Pancreas (tissue), 10 donors: ENCODE results near the gene CNPY4. TPM values are rescaled to one million over a fixed set of nuclear protein-coding genes. Genes with fewer than 3 reads are reported as not detected.

ENCODE experiments used
- ATAC-seq, 4 donors: fragments of 200-7000 bp; cut with Tn5 transposase; one replicate each; pipeline versions ENCODE4 v1.8.0 to v1.9.1; 2020; ENCODE audit warnings: mild to moderate bottlenecking in 4 of 4, moderate library complexity in 4 of 4
- DNase-seq, 6 donors: peaks; one replicate each; pipeline ENCODE4 v3.0.0-alpha.2; 2020
- FAIRE-seq: peaks from 2 replicates; lab custom pipeline; 2012; peaks lifted over from hg19 to GRCh38; lab: Jason Lieb, UNC
- H3K27ac ChIP-seq, 4 donors: fragments of 200-600 bp; sonication (generic); 1 replicate in 3 of 4; 2 replicates in 1 of 4; pipeline versions ENCODE4 v1.5.0 to v1.8.0; 2020
- H3K27me3 ChIP-seq, 4 donors: fragments of 200-600 bp; one replicate each; pipeline ENCODE4 v1.8.0; 2021
- H3K36me3 ChIP-seq, 3 donors: fragments of 200-600 bp; sonication (generic) in 1 of 3; one replicate each; pipeline versions ENCODE4 v1.5.0 to v1.8.0; 2020 to 2021
- H3K4me1 ChIP-seq, 3 donors: fragments of 200-600 bp; one replicate each; pipeline ENCODE4 v1.8.0; 2021
- H3K4me3 ChIP-seq, 4 donors: fragments of 200-600 bp; sonication (generic) in 2 of 4; one replicate each; pipeline versions ENCODE4 v1.5.0 to v1.8.0; 2020 to 2021
- H3K9me3 ChIP-seq, 4 donors: fragments of 200-600 bp; one replicate each; pipeline ENCODE4 v1.8.0; 2021
- whole genome bisulfite sequencing, 2 donors: extraction: QIAGEN DNeasy Blood & Tissue Kit; methylation state at CpG; one replicate each; pipeline ENCODE4 v1.1.7; 2013; 5-methylcytosine and 5-hydroxymethylcytosine counted together
- intact Hi-C, 3 donors: fragments of 100-400 bp; cut with DNase I; formaldehyde crosslinking; loops; one replicate each; pipeline versions ENCODE4 v1.11.1 to v1.14.2; 2022
- microRNA-seq, 2 donors: library from miRNA; unstranded; fragments of <30 nt; microRNA quantifications; one replicate each; pipeline versions ENCODE4 to v1.1.0, GENCODE V29; 2019 to 2020
- polyA plus RNA-seq, 2 donors: library from polyadenylated mRNA; stranded (reverse); fragments of 200-250 nt; gene quantifications; one replicate each; pipeline ENCODE4 v1.2.3, GENCODE V29; 2013
- total RNA-seq, 6 donors: library from RNA; stranded (reverse); fragmentation: NEBNext Ultra II Directional in 4 of 6; extraction: Animal tissue kit (Norgen Biotek cat#: 25700) in 4 of 6; gene quantifications; one replicate each; pipeline versions ENCODE4 v1.2.1 to v1.2.4, GENCODE V29; 2021 to 2023
- TF ChIP-seq, protein P1 (sequence below), 4 donors: fragments of 200-600 bp; sonication (generic) in 3 of 4; IDR thresholded peaks; one replicate each; pipeline versions ENCODE4 v1.5.0 to v1.8.0; 2021; ENCODE audit warnings: antibody characterized with exemption in 4 of 4
- donor health status: healthy with polysubstance abuse.
- donor health status: DM: no; HTN: no; CAD: no; lungs with moderate emphysema.
- donor health status: DM: no; HTN: no; CAD: no.
- donor health status: control.
- donor health status: control.
- donor health status: Bipolar disorder and iron deficiency.
- donor health status: DM: yes; HTN: yes; CAD: no.
- donor health status: DM: no; HTN: no; CAD: no.
- donor health status: DM: no; HTN: no; CAD: no.
- donor health status: DM: yes; HTN: yes; CAD: no.

Gene CNPY4
- total and polyA plus RNA-seq, 8 donors, result 1.8 to 10.8 (median 3.8) TPM

DNA sequence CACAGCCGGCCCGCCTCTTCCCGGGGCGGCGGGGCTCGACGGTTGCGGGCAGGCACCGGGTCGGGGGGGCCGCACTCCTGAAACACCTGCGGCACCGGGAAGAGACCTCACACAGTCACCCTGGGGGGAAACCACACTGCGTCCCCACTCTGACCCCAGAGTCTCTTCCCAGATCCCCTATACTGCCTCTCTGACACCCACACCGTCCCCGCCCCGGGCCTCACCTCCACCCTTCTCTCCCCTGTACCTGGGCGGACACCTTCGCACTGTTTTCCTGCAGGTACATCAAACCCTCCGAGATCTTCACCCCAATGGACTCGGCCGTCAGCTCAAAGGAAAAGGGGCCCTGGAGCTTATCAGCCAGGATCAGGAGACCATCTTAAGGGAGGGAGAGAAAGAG, 52.4 kb downstream of the CNPY4 start:
- FAIRE-seq, result no peak
- Histone ChIP-seq H3K4me1 (peaks cover 0 to 10% (median 0%) of the 10 kb centered on the region in 3 donors), H3K36me3 (no peaks in the 10 kb centered on the region), H3K27ac (no peak overlapping the region), H3K4me3 (peak overlapping the region in 2 of 4 donors; percentile 29 to 47), H3K9me3 (no peaks in the 10 kb centered on the region), H3K27me3 (no peaks in the 10 kb centered on the region)
- DNase-seq, result no peak
- WGBS, 2 donors, result 31 to 40% methylated on average over 18 to 22 of the region's 22 CpGs
- TF ChIP-seq, protein P1, sequence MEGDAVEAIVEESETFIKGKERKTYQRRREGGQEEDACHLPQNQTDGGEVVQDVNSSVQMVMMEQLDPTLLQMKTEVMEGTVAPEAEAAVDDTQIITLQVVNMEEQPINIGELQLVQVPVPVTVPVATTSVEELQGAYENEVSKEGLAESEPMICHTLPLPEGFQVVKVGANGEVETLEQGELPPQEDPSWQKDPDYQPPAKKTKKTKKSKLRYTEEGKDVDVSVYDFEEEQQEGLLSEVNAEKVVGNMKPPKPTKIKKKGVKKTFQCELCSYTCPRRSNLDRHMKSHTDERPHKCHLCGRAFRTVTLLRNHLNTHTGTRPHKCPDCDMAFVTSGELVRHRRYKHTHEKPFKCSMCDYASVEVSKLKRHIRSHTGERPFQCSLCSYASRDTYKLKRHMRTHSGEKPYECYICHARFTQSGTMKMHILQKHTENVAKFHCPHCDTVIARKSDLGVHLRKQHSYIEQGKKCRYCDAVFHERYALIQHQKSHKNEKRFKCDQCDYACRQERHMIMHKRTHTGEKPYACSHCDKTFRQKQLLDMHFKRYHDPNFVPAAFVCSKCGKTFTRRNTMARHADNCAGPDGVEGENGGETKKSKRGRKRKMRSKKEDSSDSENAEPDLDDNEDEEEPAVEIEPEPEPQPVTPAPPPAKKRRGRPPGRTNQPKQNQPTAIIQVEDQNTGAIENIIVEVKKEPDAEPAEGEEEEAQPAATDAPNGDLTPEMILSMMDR (IDR thresholded peaks at IDR 0.05), result no peak
- intact Hi-C loops, result no loop called here
- ATAC-seq, result no peak

- Histone ChIP-seq H3K36me3 (no peaks in the 10 kb centered on the region), H3K27ac (no peak overlapping the region), H3K4me1 (peaks cover 0 to 3% (median 0%) of the 10 kb centered on the region in 3 donors), H3K9me3 (no peaks in the 10 kb centered on the region), H3K4me3 (no peak overlapping the region), H3K27me3 (no peaks in the 10 kb centered on the region)
- no peak for ATAC-seq
- WGBS, 2 donors, result 69 to 76% methylated on average over 11 of the region's 11 CpGs
- intact Hi-C loops, result no loop called here
- FAIRE-seq, result no peak
- DNase-seq, result no peak
- TF ChIP-seq, protein P1 (IDR thresholded peaks at IDR 0.05), result no peak
Measured at GRCh38 chr7:100173806-100174495, 54.5 kb downstream of the CNPY4 start.

- Histone ChIP-seq H3K36me3 (no peaks in the 10 kb centered on the region), H3K4me3 (no peak overlapping the region), H3K27me3 (no peaks in the 10 kb centered on the region), H3K27ac (no peak overlapping the region), H3K9me3 (no peaks in the 10 kb centered on the region), H3K4me1 (peaks cover 0 to 3% (median 0%) of the 10 kb centered on the region in 3 donors)
- 76 to 85% methylated on average over 5 of the region's 5 CpGs for WGBS, 2 donors
- no peak for ATAC-seq
- TF ChIP-seq, protein P1 (IDR thresholded peaks at IDR 0.05), result no peak
- no peak for DNase-seq
- intact Hi-C loops, result no loop called here
- no peak for FAIRE-seq
Measured at GRCh38 chr7:100174582-100174981, 55.1 kb downstream of the CNPY4 start.

Small RNA genes within 50 kb of the gene (microRNA-seq; reads per million reads assigned to microRNA genes)
- gene MIR106B, result 880 to 1,363 reads per million in 2 donors
- 326 to 479 reads per million in 2 donors for gene MIR25
- gene MIR4658, result 0 to 0.88 reads per million in 2 donors
- gene MIR93, result 868 to 1,951 reads per million in 2 donors

Other genes with a start within 250 kb of the CNPY4 start
- not detected for gene OR2AE1, start 242.6 kb upstream of the CNPY4 start, total RNA-seq
- gene OR2AE1, start 242.6 kb upstream of the CNPY4 start, polyA plus RNA-seq, result not detected
- gene TRIM4, start 200.1 kb upstream of the CNPY4 start, total RNA-seq, result 10 to 100 TPM; 13.8 to 18.6 (median 16.4) TPM
- gene TRIM4, start 200.1 kb upstream of the CNPY4 start, polyA plus RNA-seq, result 10 to 100 TPM in 1 of 2 donors, 1 to 10 TPM in 1; 9.4 to 13.4 TPM
- 1 to 10 TPM in 4 of 6 donors, under 1 TPM in 2; 0.37 to 8.7 (median 4.7) TPM for gene GJC3, start 190.0 kb upstream of the CNPY4 start, total RNA-seq
- gene GJC3, start 190.0 kb upstream of the CNPY4 start, polyA plus RNA-seq, result 1 to 10 TPM; 4.2 to 4.6 TPM
- 100 to 1,000 TPM; 174 to 262 (median 214) TPM for gene AZGP1, start 143.6 kb upstream of the CNPY4 start, total RNA-seq
- gene AZGP1, start 143.6 kb upstream of the CNPY4 start, polyA plus RNA-seq, result 100 to 1,000 TPM; 362 to 686 TPM
- gene ZKSCAN1, start 104.0 kb upstream of the CNPY4 start, total RNA-seq, result 10 to 100 TPM; 52.6 to 86.0 (median 68.2) TPM
- 10 to 100 TPM; 24.2 to 28.9 TPM for gene ZKSCAN1, start 104.0 kb upstream of the CNPY4 start, polyA plus RNA-seq
- gene ZSCAN21, start 69.9 kb upstream of the CNPY4 start, total RNA-seq, result 1 to 10 TPM; 3.8 to 9.6 (median 6.2) TPM
- 10 to 100 TPM in 1 of 2 donors, 1 to 10 TPM in 1; 8.3 to 11.8 TPM for gene ZSCAN21, start 69.9 kb upstream of the CNPY4 start, polyA plus RNA-seq
- gene ZNF3, start 37.9 kb upstream of the CNPY4 start, total RNA-seq, result 10 to 100 TPM in 5 of 6 donors, 1 to 10 TPM in 1; 9.6 to 21.2 (median 13.2) TPM
- gene ZNF3, start 37.9 kb upstream of the CNPY4 start, polyA plus RNA-seq, result 10 to 100 TPM; 15.8 to 21.1 TPM
- gene COPS6, start 30.7 kb upstream of the CNPY4 start, total RNA-seq, result 10 to 100 TPM; 34.6 to 44.0 (median 38.3) TPM
- gene COPS6, start 30.7 kb upstream of the CNPY4 start, polyA plus RNA-seq, result 10 to 100 TPM; 46.0 to 82.0 TPM
- gene MCM7, start 18.2 kb upstream of the CNPY4 start, total RNA-seq, result 10 to 100 TPM; 21.7 to 38.4 (median 24.1) TPM
- gene MCM7, start 18.2 kb upstream of the CNPY4 start, polyA plus RNA-seq, result 10 to 100 TPM; 63.1 to 77.0 TPM
- 10 to 100 TPM in 5 of 6 donors, 1 to 10 TPM in 1; 8.6 to 14.6 (median 10.9) TPM for gene AP4M1, start 18.0 kb upstream of the CNPY4 start, total RNA-seq
- 10 to 100 TPM; 23.5 to 25.4 TPM for gene AP4M1, start 18.0 kb upstream of the CNPY4 start, polyA plus RNA-seq
- gene TAF6, start 276 bp upstream of the CNPY4 start, total RNA-seq, result 10 to 100 TPM; 11.7 to 27.2 (median 13.9) TPM
- 10 to 100 TPM; 31.3 to 39.6 TPM for gene TAF6, start 276 bp upstream of the CNPY4 start, polyA plus RNA-seq
- gene MBLAC1, start 7.3 kb downstream of the CNPY4 start, total RNA-seq, result 1 to 10 TPM; 1.1 to 2.1 (median 1.7) TPM
- 1 to 10 TPM; 2.1 to 3.7 TPM for gene MBLAC1, start 7.3 kb downstream of the CNPY4 start, polyA plus RNA-seq
- gene LAMTOR4, start 29.3 kb downstream of the CNPY4 start, total RNA-seq, result 10 to 100 TPM; 43.8 to 57.3 (median 51.8) TPM
- 100 to 1,000 TPM; 147 to 209 TPM for gene LAMTOR4, start 29.3 kb downstream of the CNPY4 start, polyA plus RNA-seq
- 10 to 100 TPM in 2 of 6 donors, 1 to 10 TPM in 4; 5.1 to 15.7 (median 8.8) TPM for gene TRAPPC14, start 39.1 kb downstream of the CNPY4 start, total RNA-seq
- 10 to 100 TPM; 32.1 to 34.6 TPM for gene TRAPPC14, start 39.1 kb downstream of the CNPY4 start, polyA plus RNA-seq
- 1 to 10 TPM in 2 of 6 donors, under 1 TPM in 4; 0.28 to 8.9 (median 0.69) TPM for gene GAL3ST4, start 49.0 kb downstream of the CNPY4 start, total RNA-seq
- under 1 TPM; 0.45 to 0.65 TPM for gene GAL3ST4, start 49.0 kb downstream of the CNPY4 start, polyA plus RNA-seq
- gene GPC2, start 57.7 kb downstream of the CNPY4 start, total RNA-seq, result 1 to 10 TPM in 1 of 6 donors, under 1 TPM in 5; 0.12 to 2.5 (median 0.51) TPM
- under 1 TPM; 0.59 to 0.68 TPM for gene GPC2, start 57.7 kb downstream of the CNPY4 start, polyA plus RNA-seq
- gene STAG3, start 58.3 kb downstream of the CNPY4 start, total RNA-seq, result 1 to 10 TPM in 2 of 6 donors, under 1 TPM in 4; 0.19 to 1.2 (median 0.94) TPM
- under 1 TPM; 0.99 TPM for gene STAG3, start 58.3 kb downstream of the CNPY4 start, polyA plus RNA-seq
- under 1 TPM in 2 of 6 donors, not detected in 4; 0.22 to 0.34 TPM for gene PVRIG, start 100.3 kb downstream of the CNPY4 start, total RNA-seq
- under 1 TPM in 1 of 2 donors, not detected in 1; 0.09 TPM for gene PVRIG, start 100.3 kb downstream of the CNPY4 start, polyA plus RNA-seq
- gene SPDYE3, start 188.1 kb downstream of the CNPY4 start, total RNA-seq, result not detected
- under 1 TPM; 0.08 to 0.09 TPM for gene SPDYE3, start 188.1 kb downstream of the CNPY4 start, polyA plus RNA-seq
- 10 to 100 TPM; 14.7 to 33.6 (median 20.1) TPM for gene PILRB, start 238.5 kb downstream of the CNPY4 start, total RNA-seq
- 100 to 1,000 TPM; 202 to 218 TPM for gene PILRB, start 238.5 kb downstream of the CNPY4 start, polyA plus RNA-seq